GM13976 (cell line): ENCODE results near the gene SKAP1.
A peak's percentile ranks its signal among the peaks of the same experiment; 100 is the strongest.

Experiments used
- DNase-seq: peaks from one replicate; pipeline ENCODE4 v3.0.0; 2012; ENCODE audit warnings: low spot score
- in situ Hi-C: fragments of 300-500 bp; cut with MboI; formaldehyde crosslinking; loops from one replicate; pipeline ENCODE4 v1.12.0; 2022; ENCODE audit warnings: low sequenced_read_pairs, mixed read lengths, inconsistent platforms; ENCODE audit not compliant: unreplicated experiment
- TF ChIP-seq, protein P1 (sequence below): IDR thresholded peaks from 2 replicates; pipeline ENCODE4 v1.5.1; 2012; ENCODE audit warnings: borderline replicate concordance, mild to moderate bottlenecking; ENCODE audit not compliant: insufficient read depth; ENCODE audit errors: extremely low read depth, missing control alignments, control extremely low read depth

Gene SKAP1

GRCh38 chr17:48357779-48358602, 72.0 kb downstream of the SKAP1 start:
- in situ Hi-C loops: no loop called here
- DNase-seq: no peak
- TF ChIP-seq, protein P1, sequence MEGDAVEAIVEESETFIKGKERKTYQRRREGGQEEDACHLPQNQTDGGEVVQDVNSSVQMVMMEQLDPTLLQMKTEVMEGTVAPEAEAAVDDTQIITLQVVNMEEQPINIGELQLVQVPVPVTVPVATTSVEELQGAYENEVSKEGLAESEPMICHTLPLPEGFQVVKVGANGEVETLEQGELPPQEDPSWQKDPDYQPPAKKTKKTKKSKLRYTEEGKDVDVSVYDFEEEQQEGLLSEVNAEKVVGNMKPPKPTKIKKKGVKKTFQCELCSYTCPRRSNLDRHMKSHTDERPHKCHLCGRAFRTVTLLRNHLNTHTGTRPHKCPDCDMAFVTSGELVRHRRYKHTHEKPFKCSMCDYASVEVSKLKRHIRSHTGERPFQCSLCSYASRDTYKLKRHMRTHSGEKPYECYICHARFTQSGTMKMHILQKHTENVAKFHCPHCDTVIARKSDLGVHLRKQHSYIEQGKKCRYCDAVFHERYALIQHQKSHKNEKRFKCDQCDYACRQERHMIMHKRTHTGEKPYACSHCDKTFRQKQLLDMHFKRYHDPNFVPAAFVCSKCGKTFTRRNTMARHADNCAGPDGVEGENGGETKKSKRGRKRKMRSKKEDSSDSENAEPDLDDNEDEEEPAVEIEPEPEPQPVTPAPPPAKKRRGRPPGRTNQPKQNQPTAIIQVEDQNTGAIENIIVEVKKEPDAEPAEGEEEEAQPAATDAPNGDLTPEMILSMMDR: no peak

DNA sequence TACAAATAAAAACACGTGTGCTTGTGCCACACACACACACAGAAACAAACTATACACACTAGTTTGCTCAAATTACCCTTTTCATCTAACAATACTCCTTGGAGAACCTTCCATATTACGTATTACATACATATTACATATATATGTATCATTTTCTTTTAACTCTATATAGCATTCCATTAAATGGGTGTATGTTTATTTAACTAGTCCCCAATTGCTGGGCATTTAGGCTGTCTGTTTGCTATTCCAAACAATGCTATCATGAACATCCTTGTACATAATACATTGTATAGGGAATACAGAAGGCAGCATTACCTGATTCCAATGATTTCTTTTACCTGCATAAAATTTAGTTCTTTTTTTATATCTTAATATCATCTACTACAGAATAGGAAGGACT, 73.1 kb downstream of the SKAP1 start:
- in situ Hi-C loops: no loop called here
- no peak for DNase-seq
- TF ChIP-seq, protein P1: no peak

DNA sequence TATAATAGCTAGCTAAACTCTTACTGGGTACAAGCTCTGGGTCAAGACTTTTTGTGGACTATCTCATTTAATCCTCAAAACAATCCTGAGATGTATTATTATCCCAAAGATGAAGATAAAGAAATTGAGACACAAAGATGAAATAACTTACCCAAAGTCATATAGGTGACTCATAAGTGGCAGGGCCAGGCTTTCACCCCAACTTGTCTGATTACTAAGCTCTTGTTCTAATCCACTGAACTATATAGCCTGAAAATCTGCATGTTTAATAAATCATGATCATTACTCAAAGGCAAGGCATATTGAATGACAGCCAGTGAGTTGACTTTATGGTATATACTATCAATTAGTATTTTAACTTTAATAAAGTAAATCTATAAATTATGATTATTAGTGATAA, 77.4 kb downstream of the SKAP1 start:
- in situ Hi-C loops: no loop called here
- no peak for DNase-seq
- TF ChIP-seq, protein P1: no peak

DNA sequence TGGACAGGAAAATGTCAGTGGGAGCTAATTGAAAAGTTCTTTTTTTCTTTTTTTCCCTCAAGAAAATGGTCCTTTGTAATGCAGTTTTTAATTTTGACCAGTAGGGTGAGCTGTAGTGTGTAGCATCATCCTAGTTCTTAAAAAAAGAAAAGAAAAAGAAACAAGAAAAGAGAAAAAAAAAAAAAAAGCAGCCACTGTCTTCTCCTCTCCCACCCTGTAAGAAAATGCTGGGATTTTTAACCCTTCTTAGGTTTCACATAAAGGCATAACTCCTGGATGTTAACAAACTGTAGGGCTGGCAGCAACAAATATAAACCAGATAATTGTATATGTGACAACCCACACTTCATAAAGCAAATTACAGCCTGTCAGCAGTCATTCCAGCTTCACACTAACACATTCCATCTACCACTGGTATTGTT, 78.1 kb downstream of the SKAP1 start:
- TF ChIP-seq, protein P1: peak; percentile 52
- DNase-seq: peak; percentile 32
- in situ Hi-C loops: no loop called here

GRCh38 chr17:48348352-48348751, 81.7 kb downstream of the SKAP1 start:
- DNase-seq: no peak
- TF ChIP-seq, protein P1: no peak
- in situ Hi-C loops: no loop called here

- in situ Hi-C loops: no loop called here
- TF ChIP-seq, protein P1: no peak
Measured at GRCh38 chr17:48347177-48347576, 82.8 kb downstream of the SKAP1 start.

GRCh38 chr17:48344251-48344650, 85.8 kb downstream of the SKAP1 start:
- DNase-seq: no peak
- in situ Hi-C loops: no loop called here
- TF ChIP-seq, protein P1: no peak

More at GRCh38 chr17:48347177-48347576, 82.8 kb downstream of the SKAP1 start:
- DNase-seq: no peak
